AG10803 (cell line): ENCODE results near the gene STK4.

ENCODE experiments used
- DNase-seq: peaks from one replicate; pipeline ENCODE4 v3.0.0; 2010; ENCODE audit warnings: low read depth
- H3K4me3 ChIP-seq: 2 replicates; pipeline ENCODE4 v1.5.1; 2011; ENCODE audit warnings: mild to moderate bottlenecking, low read length, control low read depth
- CTCF ChIP-seq: conservative IDR thresholded peaks from 2 replicates; pipeline ENCODE4 v1.5.1; 2011; ENCODE audit warnings: mild to moderate bottlenecking, low read length, control low read depth, inconsistent platforms

STK4 gene

DNA sequence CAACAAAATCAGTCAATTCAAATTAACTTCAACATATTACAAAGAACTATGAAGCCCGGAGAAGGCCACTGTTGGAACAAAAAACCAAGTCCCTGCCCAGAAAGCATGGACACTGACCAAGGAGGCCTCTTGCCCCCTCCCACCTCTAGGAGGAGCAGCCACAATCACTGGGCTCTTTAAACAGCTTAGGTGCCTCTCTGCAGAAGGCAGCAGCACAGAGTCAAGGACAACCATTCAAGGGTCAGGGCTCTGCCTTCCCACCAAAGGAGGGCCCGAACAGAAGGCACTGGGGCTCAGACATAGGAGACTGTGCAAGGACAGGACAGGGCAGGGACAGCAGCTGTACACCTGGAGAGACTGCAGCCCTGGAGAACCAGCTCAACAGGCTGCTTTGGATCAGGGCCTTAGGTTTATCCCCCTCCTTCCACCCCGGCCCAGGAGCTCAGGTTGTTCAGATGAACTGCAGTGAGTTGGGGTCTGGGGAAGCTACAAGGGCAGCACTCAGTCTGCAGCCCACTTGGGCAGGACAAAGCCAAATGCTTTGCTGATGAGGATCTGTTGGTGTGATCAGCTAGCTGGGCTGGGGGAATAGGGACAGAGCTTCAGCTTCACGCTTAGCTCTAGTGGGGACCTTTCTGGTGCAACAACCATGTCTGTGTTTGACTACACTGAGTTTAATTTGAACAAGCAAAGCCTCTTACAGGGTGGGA is 23.9 kb upstream of the STK4 start:
- no peak for TF ChIP-seq CTCF
- no peak overlapping the region for H3K4me3 ChIP-seq
- no peak for DNase-seq

DNA sequence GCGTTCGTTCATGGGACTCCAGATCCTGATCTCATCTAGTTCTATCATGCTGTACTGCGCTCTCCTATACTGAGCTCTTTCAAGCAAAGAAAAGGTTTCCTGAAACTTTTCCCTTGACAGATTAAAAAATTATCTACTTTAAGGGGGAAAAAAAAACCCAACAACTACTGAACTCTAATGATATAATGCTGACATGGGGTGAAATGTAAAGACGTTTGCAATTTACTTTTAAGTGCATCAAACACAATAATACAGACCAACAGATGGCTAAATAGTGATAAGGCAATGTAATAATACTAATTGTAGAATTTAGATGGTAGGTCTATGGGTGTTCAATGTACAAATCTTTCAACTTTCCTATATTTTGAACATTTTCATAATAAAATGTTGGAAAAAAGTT is 22.5 kb upstream of the STK4 start:
- DNase-seq: no peak
- TF ChIP-seq CTCF: no peak
- no peak overlapping the region for H3K4me3 ChIP-seq

- H3K4me3 ChIP-seq: no peak overlapping the region
- TF ChIP-seq CTCF: no peak
- no peak for DNase-seq
Measured at GRCh38 chr20:44945261-44945660, 21.1 kb upstream of the STK4 start.

- no peak for TF ChIP-seq CTCF
- DNase-seq: no peak
- H3K4me3 ChIP-seq: no peak overlapping the region
Measured at GRCh38 chr20:44946271-44946852, 19.9 kb upstream of the STK4 start.

DNA sequence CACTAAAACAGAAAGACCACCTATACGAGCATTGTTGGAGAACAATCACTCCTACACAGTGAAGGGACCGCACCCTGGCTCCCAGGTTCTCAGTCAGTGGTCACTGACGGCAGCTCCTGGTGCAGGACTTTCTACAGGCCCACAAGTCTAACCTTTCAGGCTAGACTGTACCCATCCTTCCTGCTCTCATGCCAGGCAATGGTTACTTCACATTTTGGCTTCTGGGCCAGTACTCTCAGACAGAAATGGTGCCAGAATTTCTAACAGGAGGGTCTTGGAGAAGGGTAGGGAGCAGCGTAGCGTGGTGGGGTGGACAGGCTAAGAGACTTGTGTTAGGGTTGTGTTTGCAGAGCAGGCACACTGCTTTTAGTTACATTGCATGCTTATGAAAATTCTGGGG is 18.2 kb upstream of the STK4 start:
- no peak for TF ChIP-seq CTCF
- H3K4me3 ChIP-seq: no peak overlapping the region
- DNase-seq: no peak

DNA sequence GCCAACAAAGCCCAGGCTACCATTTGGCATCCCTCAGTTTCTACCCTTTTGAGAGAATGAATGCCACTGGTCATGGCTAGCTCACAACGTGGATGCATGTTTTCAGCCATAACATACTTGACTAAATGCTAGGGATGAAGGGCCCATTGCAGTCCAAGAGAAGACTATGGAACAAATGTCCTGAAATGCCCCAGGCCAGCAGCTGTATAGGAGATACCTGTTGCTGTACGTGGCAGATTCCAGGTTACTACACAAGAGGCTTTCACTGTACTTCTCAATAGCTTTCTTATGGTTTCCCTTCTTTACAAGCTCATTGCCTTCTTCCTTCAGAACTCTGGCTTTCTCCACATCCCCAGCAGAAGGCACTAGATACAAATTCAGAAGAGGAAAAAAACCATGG is 17.8 kb upstream of the STK4 start:
- TF ChIP-seq CTCF: no peak
- H3K4me3 ChIP-seq: no peak overlapping the region
- no peak for DNase-seq

DNA sequence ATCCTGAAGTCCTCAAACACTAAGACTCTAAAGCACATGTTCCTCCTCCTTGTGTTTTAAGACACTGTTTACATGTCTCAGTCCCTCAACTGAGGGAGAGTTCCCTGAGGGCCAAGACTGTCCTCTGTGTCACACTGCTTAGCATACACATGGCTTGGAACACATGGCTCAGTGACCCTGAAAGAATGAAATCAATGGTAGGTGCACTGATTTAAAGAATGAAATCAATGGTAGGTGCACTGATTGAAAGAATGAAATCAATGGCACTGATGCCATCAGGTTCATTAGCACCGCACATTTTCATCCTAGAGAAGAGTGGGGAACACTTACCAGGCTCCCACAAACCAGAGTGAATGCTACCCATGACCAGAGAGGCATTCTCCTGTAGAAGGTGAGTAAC is 15.9 kb upstream of the STK4 start:
- H3K4me3 ChIP-seq: no peak overlapping the region
- TF ChIP-seq CTCF: no peak
- no peak for DNase-seq
